ENCODE results near the gene SKAP1.

DNA sequence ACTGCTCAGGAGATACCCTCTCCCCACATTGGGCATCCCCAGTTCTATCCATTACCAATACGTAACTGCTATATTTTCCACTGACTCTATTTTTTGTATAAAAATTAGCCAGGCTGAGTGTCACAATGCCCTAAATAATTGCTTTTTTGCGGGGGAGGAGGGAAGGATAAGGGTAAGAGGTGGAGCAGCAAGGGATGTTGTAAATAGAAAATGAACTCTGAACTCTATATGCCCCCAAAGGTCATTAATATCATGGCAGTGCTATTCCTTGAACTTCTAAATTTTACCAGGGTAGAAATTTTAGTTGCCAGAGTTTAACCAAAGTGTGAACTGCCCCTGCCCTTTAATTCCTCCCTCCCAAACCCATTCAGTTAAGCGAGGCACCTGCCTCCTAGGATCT lies 118.7 kb downstream of the SKAP1 start:
- TF ChIP-seq, protein P1, sequence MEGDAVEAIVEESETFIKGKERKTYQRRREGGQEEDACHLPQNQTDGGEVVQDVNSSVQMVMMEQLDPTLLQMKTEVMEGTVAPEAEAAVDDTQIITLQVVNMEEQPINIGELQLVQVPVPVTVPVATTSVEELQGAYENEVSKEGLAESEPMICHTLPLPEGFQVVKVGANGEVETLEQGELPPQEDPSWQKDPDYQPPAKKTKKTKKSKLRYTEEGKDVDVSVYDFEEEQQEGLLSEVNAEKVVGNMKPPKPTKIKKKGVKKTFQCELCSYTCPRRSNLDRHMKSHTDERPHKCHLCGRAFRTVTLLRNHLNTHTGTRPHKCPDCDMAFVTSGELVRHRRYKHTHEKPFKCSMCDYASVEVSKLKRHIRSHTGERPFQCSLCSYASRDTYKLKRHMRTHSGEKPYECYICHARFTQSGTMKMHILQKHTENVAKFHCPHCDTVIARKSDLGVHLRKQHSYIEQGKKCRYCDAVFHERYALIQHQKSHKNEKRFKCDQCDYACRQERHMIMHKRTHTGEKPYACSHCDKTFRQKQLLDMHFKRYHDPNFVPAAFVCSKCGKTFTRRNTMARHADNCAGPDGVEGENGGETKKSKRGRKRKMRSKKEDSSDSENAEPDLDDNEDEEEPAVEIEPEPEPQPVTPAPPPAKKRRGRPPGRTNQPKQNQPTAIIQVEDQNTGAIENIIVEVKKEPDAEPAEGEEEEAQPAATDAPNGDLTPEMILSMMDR (IDR thresholded peaks at IDR 0.05), result no peak
- TF ChIP-seq CHD2 (IDR thresholded peaks at IDR 0.05; ENCODE audit: low read length, partially characterized antibody), result no peak
- no peak for TF ChIP-seq POLR2AphosphoS5 (IDR thresholded peaks at IDR 0.05; ENCODE audit: low read depth, low read length)
- no peak for TF ChIP-seq EP300 (IDR thresholded peaks at IDR 0.05; ENCODE audit: borderline replicate concordance in 1 of 2, low read depth in 1 of 2, low read length in 1 of 2)
- no peak for TF ChIP-seq ELF1 (IDR thresholded peaks at IDR 0.05)
- TF ChIP-seq, protein P2, sequence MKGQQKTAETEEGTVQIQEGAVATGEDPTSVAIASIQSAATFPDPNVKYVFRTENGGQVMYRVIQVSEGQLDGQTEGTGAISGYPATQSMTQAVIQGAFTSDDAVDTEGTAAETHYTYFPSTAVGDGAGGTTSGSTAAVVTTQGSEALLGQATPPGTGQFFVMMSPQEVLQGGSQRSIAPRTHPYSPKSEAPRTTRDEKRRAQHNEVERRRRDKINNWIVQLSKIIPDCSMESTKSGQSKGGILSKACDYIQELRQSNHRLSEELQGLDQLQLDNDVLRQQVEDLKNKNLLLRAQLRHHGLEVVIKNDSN (IDR thresholded peaks at IDR 0.05; ENCODE audit: borderline replicate concordance, low read depth), result no peak
- TF ChIP-seq EZH2phosphoT487 (IDR thresholded peaks at IDR 0.05; ENCODE audit: borderline replicate concordance, low read depth), result no peak
- TF ChIP-seq, protein P3, sequence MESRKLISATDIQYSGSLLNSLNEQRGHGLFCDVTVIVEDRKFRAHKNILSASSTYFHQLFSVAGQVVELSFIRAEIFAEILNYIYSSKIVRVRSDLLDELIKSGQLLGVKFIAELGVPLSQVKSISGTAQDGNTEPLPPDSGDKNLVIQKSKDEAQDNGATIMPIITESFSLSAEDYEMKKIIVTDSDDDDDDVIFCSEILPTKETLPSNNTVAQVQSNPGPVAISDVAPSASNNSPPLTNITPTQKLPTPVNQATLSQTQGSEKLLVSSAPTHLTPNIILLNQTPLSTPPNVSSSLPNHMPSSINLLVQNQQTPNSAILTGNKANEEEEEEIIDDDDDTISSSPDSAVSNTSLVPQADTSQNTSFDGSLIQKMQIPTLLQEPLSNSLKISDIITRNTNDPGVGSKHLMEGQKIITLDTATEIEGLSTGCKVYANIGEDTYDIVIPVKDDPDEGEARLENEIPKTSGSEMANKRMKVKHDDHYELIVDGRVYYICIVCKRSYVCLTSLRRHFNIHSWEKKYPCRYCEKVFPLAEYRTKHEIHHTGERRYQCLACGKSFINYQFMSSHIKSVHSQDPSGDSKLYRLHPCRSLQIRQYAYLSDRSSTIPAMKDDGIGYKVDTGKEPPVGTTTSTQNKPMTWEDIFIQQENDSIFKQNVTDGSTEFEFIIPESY (IDR thresholded peaks at IDR 0.05; ENCODE audit: borderline replicate concordance, low read depth), result no peak
- TF ChIP-seq, protein P4, sequence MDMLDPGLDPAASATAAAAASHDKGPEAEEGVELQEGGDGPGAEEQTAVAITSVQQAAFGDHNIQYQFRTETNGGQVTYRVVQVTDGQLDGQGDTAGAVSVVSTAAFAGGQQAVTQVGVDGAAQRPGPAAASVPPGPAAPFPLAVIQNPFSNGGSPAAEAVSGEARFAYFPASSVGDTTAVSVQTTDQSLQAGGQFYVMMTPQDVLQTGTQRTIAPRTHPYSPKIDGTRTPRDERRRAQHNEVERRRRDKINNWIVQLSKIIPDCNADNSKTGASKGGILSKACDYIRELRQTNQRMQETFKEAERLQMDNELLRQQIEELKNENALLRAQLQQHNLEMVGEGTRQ (IDR thresholded peaks at IDR 0.05; ENCODE audit: borderline replicate concordance, low read depth, low read length), result no peak
- no peak for TF ChIP-seq YY1 (IDR thresholded peaks at IDR 0.05; ENCODE audit: low read depth)
- TF ChIP-seq RFX5 (IDR thresholded peaks at IDR 0.05; ENCODE audit: low read length), result no peak
- no peak for TF ChIP-seq TEAD4 (IDR thresholded peaks at IDR 0.05; ENCODE audit: borderline replicate concordance, insufficient read depth)

All from SK-N-SH (cell line).